Parathyroid adenoma (tissue), 2 donors: ENCODE results near the gene HYAL4.

Source experiments
- H2AFZ ChIP-seq: fragments of 300-600 bp; sonication (generic); one replicate; pipeline ENCODE4 v1.7.0; 2017; ENCODE audit warnings: antibody characterized with exemption, mild to moderate bottlenecking
- H3K27ac ChIP-seq: fragments of 300-600 bp; sonication (generic); one replicate; pipeline ENCODE4 v1.7.0; 2017
- H3K27me3 ChIP-seq: fragments of 300-600 bp; sonication (generic); one replicate; pipeline ENCODE4 v1.7.0; 2017; ENCODE audit warnings: low read length; ENCODE audit not compliant: control insufficient read depth, insufficient read depth
- H3K36me3 ChIP-seq: fragments of 300-600 bp; sonication (generic); one replicate; pipeline ENCODE4 v1.7.0; 2017; ENCODE audit warnings: low read length; ENCODE audit not compliant: control insufficient read depth, insufficient read depth
- H3K4me1 ChIP-seq: fragments of 300-600 bp; sonication (generic); one replicate; pipeline ENCODE4 v1.7.0; 2017; ENCODE audit warnings: control low read depth
- H3K4me2 ChIP-seq: fragments of 300-600 bp; sonication (generic); one replicate; pipeline ENCODE4 v1.7.0; 2017; ENCODE audit warnings: low read length
- H3K4me3 ChIP-seq: fragments of 300-600 bp; sonication (generic); one replicate; pipeline ENCODE4 v1.7.0; 2017; ENCODE audit warnings: low read depth, low read length
- H3K79me2 ChIP-seq: fragments of 300-600 bp; sonication (generic); one replicate; pipeline ENCODE4 v1.7.0; 2017; ENCODE audit warnings: control low read depth
- H3K9ac ChIP-seq: fragments of 300-600 bp; sonication (generic); one replicate; pipeline ENCODE4 v1.7.0; 2017; ENCODE audit warnings: mild to moderate bottlenecking
- H3K9me3 ChIP-seq: fragments of 300-600 bp; sonication (generic); one replicate; pipeline ENCODE4 v1.7.0; 2017; ENCODE audit warnings: low read length; ENCODE audit not compliant: control insufficient read depth
- CTCF ChIP-seq: fragments of 300-600 bp; sonication (generic); IDR thresholded peaks from one replicate; pipeline ENCODE4 v1.7.0; 2017; ENCODE audit warnings: antibody characterized with exemption, mild to moderate bottlenecking
- donor health status: primary hyperparathyroidism.

The HYAL4 gene

GRCh38 chr7:123860848-123861247 is 15.9 kb downstream of the HYAL4 start:
- Histone ChIP-seq H3K4me1 (no peaks in the 10 kb centered on the region), H3K9me3 (no peaks in the 10 kb centered on the region), H3K9ac (no peak overlapping the region), H3K36me3 (no peaks in the 10 kb centered on the region), H2AFZ (no peak overlapping the region), H3K79me2 (no peaks in the 10 kb centered on the region), H3K4me3 (no peak overlapping the region), H3K4me2 (no peak overlapping the region), H3K27me3 (no peaks in the 10 kb centered on the region), H3K27ac (no peak overlapping the region)
- no peak for TF ChIP-seq CTCF

- no peaks in the 10 kb centered on the region for H3K9me3 ChIP-seq
- no peaks in the 10 kb centered on the region for H3K79me2 ChIP-seq
- no peak for TF ChIP-seq CTCF
- H3K9ac ChIP-seq, result no peak overlapping the region
- H3K27ac ChIP-seq, result no peak overlapping the region
- no peaks in the 10 kb centered on the region for H3K4me1 ChIP-seq
- H3K36me3 ChIP-seq, result no peaks in the 10 kb centered on the region
- no peak overlapping the region for H3K4me3 ChIP-seq
- H2AFZ ChIP-seq, result no peak overlapping the region
- H3K4me2 ChIP-seq, result no peak overlapping the region
- no peaks in the 10 kb centered on the region for H3K27me3 ChIP-seq
Measured at GRCh38 chr7:123862775-123863174, 17.8 kb downstream of the HYAL4 start.

- H3K4me2 ChIP-seq, result no peak overlapping the region
- H3K36me3 ChIP-seq, result no peaks in the 10 kb centered on the region
- H3K27ac ChIP-seq, result no peak overlapping the region
- H3K4me3 ChIP-seq, result no peak overlapping the region
- no peak overlapping the region for H3K9ac ChIP-seq
- no peak overlapping the region for H2AFZ ChIP-seq
- no peak for TF ChIP-seq CTCF
- H3K79me2 ChIP-seq, result no peaks in the 10 kb centered on the region
- no peaks in the 10 kb centered on the region for H3K4me1 ChIP-seq
- H3K9me3 ChIP-seq, result no peaks in the 10 kb centered on the region
- no peaks in the 10 kb centered on the region for H3K27me3 ChIP-seq
Measured at GRCh38 chr7:123863461-123863860, 18.5 kb downstream of the HYAL4 start.

- Histone ChIP-seq H2AFZ (no peak overlapping the region), H3K27ac (no peak overlapping the region), H3K36me3 (no peaks in the 10 kb centered on the region), H3K9ac (no peak overlapping the region), H3K4me3 (no peak overlapping the region), H3K4me1 (no peaks in the 10 kb centered on the region), H3K4me2 (no peak overlapping the region), H3K27me3 (no peaks in the 10 kb centered on the region), H3K79me2 (no peaks in the 10 kb centered on the region), H3K9me3 (no peaks in the 10 kb centered on the region)
- TF ChIP-seq CTCF, result no peak
Measured at GRCh38 chr7:123864012-123864411, 19.0 kb downstream of the HYAL4 start.

- no peak overlapping the region for H3K27ac ChIP-seq
- no peaks in the 10 kb centered on the region for H3K36me3 ChIP-seq
- no peaks in the 10 kb centered on the region for H3K4me1 ChIP-seq
- H3K9me3 ChIP-seq, result no peaks in the 10 kb centered on the region
- no peak overlapping the region for H2AFZ ChIP-seq
- no peaks in the 10 kb centered on the region for H3K27me3 ChIP-seq
- no peak overlapping the region for H3K4me3 ChIP-seq
- TF ChIP-seq CTCF, result no peak
- H3K9ac ChIP-seq, result no peak overlapping the region
- H3K79me2 ChIP-seq, result no peaks in the 10 kb centered on the region
- no peak overlapping the region for H3K4me2 ChIP-seq
Measured at GRCh38 chr7:123864436-123864835, 19.5 kb downstream of the HYAL4 start.
